GM21367 (cell line): Measurements from ENCODE around the gene PIERCE2.
"Not testable (repeated sequence)": the region's sequence is repeated elsewhere in the genome, so short reads cannot be mapped to it uniquely, and the experiment has no call there.

Experiments used
- ATAC-seq: cut with Tn5 transposase; IDR thresholded peaks from one replicate; pipeline ENCODE4 v1.9.1; 2021; ENCODE audit not compliant: unreplicated experiment

PIERCE2 gene

DNA sequence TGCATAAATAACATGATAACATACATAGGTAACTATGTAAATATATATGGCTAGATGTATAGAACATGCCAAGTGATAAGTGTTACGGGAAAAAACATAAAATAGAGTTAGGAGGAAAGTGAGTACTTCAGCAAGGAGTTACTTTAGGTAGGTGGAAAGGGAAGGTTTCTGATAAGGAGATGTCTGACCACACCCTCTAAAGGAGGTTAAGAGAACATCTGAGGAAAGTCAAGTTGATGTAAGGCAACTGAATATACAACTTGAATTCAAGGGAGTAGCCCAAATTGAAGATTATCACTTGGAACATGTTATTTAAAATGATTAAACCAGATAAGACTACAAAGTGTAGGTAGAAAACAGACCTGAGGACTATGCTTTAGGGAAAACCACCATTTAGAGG is 13.8 kb downstream of the PIERCE2 start:
- ATAC-seq, result no peak

DNA sequence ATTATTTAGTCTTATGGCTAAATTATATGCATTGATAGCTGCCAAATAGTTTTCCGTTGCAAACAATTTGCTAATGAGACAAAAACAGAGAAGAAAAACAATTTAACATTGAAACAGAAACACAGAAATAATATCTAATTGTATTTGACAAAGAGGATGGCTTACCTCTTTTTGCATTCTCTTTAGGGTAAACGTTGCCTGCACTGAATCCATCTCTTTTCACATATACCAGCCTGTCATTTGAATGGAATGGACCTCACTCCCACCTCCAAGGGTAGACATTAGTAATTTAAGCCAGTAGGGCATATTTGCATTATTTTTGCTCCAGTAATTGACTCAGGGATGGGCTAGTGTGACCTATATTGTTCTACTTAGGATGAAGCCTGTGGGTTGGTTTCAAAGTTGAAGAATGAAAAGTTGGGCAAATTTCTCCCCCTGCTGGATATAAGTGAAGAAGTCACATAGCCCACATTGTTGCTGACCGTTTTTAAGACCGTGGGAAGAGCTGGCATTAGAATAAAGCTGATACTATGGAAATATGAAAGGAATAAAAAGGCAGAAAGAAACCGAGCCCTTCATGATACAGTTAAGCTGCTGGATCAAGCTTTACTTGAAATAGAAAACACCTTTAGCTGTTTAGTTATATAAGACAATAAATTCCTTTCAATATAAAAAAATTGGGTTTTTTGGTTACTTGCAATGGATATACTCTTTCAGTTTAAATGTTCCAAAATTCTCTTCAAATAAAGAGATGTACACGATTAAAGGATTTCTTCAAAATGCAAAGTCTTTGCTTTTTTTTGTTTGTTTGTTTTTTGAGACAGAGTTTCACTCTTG is 26.9 kb downstream of the PIERCE2 start:
- ATAC-seq, result no peak

DNA sequence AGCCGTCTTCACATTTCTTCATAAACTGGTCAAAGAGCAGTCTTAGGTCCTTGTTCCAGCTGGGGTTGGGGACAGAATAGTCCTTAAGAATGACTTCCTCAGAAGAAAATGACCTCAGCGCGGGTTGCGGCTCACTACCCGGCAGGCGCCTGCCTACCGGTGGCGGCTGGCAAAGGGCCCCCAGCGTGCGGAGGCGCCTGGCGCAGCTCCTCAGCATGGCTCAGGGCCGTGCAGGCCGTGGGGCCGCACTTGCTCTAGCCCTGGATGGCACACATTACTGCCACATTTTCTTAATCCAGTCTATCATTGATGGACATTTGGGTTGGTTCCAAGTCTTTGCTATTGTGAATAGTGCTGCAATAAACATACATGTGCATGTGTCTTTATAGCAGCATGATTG is 34.8 kb downstream of the PIERCE2 start:
- not testable (repeated sequence) for ATAC-seq

DNA sequence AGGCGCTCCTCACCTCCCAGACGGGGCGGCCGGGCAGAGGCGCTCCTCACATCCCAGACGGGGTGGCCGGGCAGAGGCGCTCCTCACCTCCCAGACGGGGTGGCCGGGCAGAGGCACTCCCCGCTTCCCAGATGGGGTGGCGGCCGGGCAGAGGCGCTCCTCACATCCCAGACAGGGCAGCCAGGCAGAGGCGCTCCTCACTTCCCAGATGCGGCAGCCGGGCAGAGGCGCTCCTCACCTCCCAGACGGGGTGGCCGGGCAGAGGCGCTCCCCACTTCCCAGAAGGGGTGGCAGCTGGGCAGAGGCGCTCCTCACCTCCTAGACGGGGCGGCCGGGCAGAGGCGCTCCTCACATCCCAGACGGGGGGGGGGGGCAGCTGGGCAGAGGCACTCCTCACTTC is 37.6 kb downstream of the PIERCE2 start:
- ATAC-seq, result not testable (repeated sequence)

DNA sequence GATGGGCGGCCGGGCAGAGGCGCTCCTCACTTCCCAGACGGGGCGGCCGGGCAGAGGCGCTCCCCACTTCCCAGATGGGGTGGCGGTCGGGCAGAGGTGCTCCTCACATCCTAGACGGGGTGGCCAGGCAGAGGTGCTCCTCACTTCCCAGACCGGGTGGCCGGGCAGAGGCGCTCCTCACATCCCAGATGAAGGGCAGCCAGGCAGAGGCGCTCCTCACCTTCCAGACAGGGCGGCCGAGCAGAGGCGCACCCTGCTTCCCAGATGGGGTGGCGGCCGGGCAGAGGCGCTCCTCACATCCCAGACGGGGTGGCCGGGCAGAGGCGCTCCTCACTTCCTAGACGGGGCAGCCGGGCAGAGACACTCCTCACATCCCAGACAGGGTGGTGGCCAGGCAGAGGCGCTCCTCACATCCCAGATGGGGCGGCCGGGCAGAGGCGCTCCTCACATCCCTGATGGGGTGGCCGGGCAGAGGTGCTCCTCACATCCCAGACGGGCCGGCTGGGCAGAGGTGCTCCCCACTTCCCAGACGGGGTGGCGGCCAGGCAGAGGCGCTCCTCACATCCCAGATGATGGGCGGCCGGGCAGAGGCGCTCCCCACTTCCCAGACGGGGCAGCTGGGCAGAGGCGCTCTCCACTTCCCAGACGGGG is 38.2 kb downstream of the PIERCE2 start:
- not testable (repeated sequence) for ATAC-seq

DNA sequence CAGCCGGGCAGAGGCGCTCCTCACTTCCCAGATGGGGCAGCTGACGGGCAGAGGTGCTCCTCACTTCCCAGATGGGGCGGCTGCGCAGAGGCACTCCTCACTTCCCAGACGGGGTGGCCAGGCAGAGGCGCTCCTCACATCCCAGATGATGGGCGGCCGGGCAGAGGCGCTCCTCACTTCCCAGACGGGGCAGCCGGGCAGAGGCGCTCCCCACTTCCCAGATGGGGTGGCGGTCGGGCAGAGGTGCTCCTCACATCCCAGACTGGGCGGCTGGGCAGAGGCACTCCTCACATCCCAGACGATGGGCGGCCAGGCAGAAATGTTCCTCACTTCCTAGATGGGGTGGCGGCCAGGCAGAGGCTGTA is 38.7 kb downstream of the PIERCE2 start:
- not testable (repeated sequence) for ATAC-seq

DNA sequence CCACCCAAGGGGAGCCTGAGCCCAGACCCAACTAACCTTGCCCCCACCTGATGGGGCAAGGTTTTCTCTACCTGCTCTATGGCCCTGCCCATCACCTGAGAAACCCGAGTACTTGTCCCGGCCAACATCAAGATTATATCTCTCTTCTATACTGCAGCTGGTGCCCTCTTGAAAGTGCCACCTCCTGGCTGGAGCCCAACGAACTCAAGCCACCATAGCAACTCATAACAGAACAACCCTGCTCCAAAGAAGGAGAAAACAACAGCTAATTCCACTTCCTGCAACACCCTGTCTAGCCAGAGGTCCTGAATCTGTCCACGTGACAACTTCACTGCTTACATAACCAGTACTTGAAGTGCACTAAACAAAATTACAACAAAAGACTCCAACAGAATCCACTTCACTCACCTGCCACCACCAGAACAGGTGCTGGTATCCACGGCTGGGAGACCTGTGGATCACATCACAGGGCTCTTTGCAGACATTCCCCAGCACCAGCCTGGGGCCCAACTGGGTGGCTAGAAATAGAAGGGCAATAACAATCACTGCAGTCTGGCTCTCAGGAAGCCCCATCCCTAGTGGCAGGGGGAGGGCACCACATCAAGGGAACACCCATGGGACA is 49.2 kb downstream of the PIERCE2 start:
- ATAC-seq, result no peak

DNA sequence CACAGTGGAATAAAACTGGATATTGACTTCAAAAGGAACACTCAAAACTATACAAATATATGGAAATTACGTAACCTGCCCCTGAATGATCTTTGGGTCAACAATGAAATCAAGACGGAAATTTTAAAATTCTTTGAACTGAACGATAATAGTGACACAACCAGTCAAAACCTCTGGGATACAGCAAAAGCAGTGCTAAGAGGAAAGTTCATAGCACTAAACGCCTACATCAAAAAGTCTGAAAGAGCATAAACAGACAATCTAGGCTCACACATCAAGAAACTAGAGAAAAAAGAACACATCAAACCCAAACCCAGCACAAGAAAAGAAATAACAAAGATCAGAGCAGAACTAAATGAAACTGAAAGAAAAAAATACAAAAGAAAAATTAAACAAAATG is 53.2 kb downstream of the PIERCE2 start:
- no peak for ATAC-seq

DNA sequence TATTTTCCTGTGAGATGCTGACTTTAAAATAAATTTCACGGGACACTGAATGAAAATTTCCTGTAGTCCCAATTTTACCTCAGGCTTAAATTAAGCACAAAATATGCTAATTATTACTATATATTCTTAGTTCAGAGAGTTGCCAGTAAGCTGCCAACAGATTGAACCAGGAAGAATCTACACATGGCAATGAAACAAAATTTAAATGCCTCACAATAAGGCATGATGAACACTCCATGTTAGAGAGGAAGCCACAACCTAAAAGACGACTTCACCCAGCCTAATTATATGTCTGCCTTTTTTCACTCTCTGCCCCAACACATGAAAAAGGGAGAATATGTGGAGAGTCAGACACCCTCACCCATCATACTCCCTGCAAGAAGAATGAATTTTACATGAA is 60.0 kb downstream of the PIERCE2 start:
- ATAC-seq, result no peak
